Heart right ventricle (tissue), 16 donors: ENCODE data around the gene INTS1. TPM values are rescaled to one million over a fixed set of nuclear protein-coding genes. Genes with fewer than 3 reads are reported as not detected.

Source experiments
- ATAC-seq, 8 donors: fragments of 200-7000 bp; cut with Tn5 transposase; one replicate each; pipeline ENCODE4 v1.9.1; 2020; ENCODE audit warnings: mild to moderate bottlenecking in 8 of 8, moderate library complexity in 8 of 8, moderate number of reproducible peaks in 1 of 8
- DNase-seq, 2 donors: peaks; one replicate each; pipeline ENCODE4 v3.0.0-alpha.2; 2020
- H3K27ac ChIP-seq, 10 donors: fragments of 200-600 bp; sonication (generic) in 2 of 10; one replicate each; pipeline versions ENCODE4 v1.5.0 to v1.8.0; 2020 to 2022; ENCODE audit warnings: mild to moderate bottlenecking in 3 of 10
- H3K27me3 ChIP-seq, 7 donors: fragments of 200-600 bp; one replicate each; pipeline ENCODE4 v1.8.0; 2021 to 2022; ENCODE audit warnings: mild to moderate bottlenecking in 2 of 7
- H3K36me3 ChIP-seq, 9 donors: fragments of 200-600 bp; sonication (generic) in 1 of 9; one replicate each; pipeline versions ENCODE4 v1.5.0 to v1.8.0; 2020 to 2022; ENCODE audit warnings: mild to moderate bottlenecking in 2 of 9
- H3K4me1 ChIP-seq, 9 donors: fragments of 200-600 bp; sonication (generic) in 1 of 9; one replicate each; pipeline versions ENCODE4 v1.5.0 to v1.8.0; 2020 to 2022; ENCODE audit warnings: mild to moderate bottlenecking in 4 of 9
- H3K4me3 ChIP-seq, 10 donors: fragments of 200-600 bp; sonication (generic) in 2 of 10; one replicate each; pipeline versions ENCODE4 v1.5.0 to v1.8.0; 2020 to 2022; ENCODE audit warnings: mild to moderate bottlenecking in 7 of 10, moderate library complexity in 2 of 10
- H3K9me3 ChIP-seq, 11 donors: fragments of 200-600 bp in 10 of 11; sonication (generic) in 2 of 11; one replicate each; pipeline versions ENCODE4 v1.5.0 to v1.8.0; 2013 to 2022; ENCODE audit warnings: mild to moderate bottlenecking in 2 of 11, control low read depth in 1 of 11, moderate library complexity in 1 of 11
- WGBS, 2 donors: extraction: QIAGEN DNeasy Blood & Tissue Kit; methylation state at CpG; one replicate each; pipeline ENCODE4 v1.1.7; 2013; ENCODE audit warnings: inconsistent platforms in 1 of 2; 5-methylcytosine and 5-hydroxymethylcytosine counted together
- intact Hi-C, 10 donors: fragments of 100-400 bp; cut with DNase I; formaldehyde crosslinking; loops; one replicate each; pipeline versions ENCODE4 v1.11.1 to v1.14.2; 2022
- polyA plus RNA-seq, 2 donors: library from polyadenylated mRNA; stranded (reverse); fragments of 200-250 nt; gene quantifications; one replicate each; pipeline ENCODE4 v1.2.3, GENCODE V29; 2013
- total RNA-seq, 10 donors: library from RNA; stranded (reverse); fragmentation: NEBNext Ultra II Directional in 3 of 10; extraction: Animal tissue kit (Norgen Biotek cat#: 25700) in 3 of 10; gene quantifications; one replicate each; pipeline versions ENCODE4 v1.2.1 to v1.2.4, GENCODE V29; 2021 to 2023
- TF ChIP-seq, protein P1 (sequence below), 9 donors: fragments of 200-600 bp; sonication (generic) in 2 of 9; IDR thresholded peaks; one replicate each; pipeline versions ENCODE4 v1.5.0 to v1.8.0; 2021 to 2022; ENCODE audit warnings: antibody characterized with exemption in 9 of 9, mild to moderate bottlenecking in 5 of 9, moderate library complexity in 1 of 9
- donor health status: Arrhythmogenic right ventricular cardiomyopathy.
- donor health status: ischemic (EF 13 %, LVEDD 7.1; RV severe dilation, severe dysfunction).
- donor health status: healthy with polysubstance abuse.
- donor health status: DM: no; HTN: yes; CAD: no.
- donor health status: DM: no; HTN: no; CAD: no.
- donor health status: ischemic (EF 25% LVEDD 6.9; RV normal size, moderate dysfunction).
- donor health status: ischemic (EF 25% LVEDD 5.7; RV mildly dilated, moderate dysfunction).
- donor health status: healthy.
- donor health status: DM: yes; HTN: yes; CAD: no.
- donor health status: Ischemic cardiomyopathy.
- donor health status: ischemic (EF 35%, LVEDD 5.7; RV mildly dilated, moderate dysfunction).
- donor health status: nonischemic (EF 11% LVEDD 7.7; RV severe dilation, severe dysfunction).
- donor health status: DM: yes; HTN: yes; CAD: no.
- donor health status: PGD.
- donor health status: ischemic (EF 29% LVEDD 5.4; RV normal size, mild dysfunction).
- donor health status: nonischemic (EF 23%, LVEDD 6.1; RV moderate dilation, normal function).

Gene INTS1
- total and polyA plus RNA-seq, 12 donors: 41.5 to 59.4 (median 45.4) TPM

GRCh38 chr7:1457949-1458682 is 46.1 kb downstream of the INTS1 start:
- DNase-seq (no peak), ATAC-seq (no peak)
- H3K36me3 ChIP-seq: no peaks in the 10 kb centered on the region
- intact Hi-C loops: no loop called here
- H3K27me3 ChIP-seq: no peaks in the 10 kb centered on the region
- 53 to 60% methylated on average over 23 of the region's 23 CpGs for WGBS, 2 donors
- no peaks in the 10 kb centered on the region for H3K9me3 ChIP-seq
- peak overlapping the region; percentile 68 to 95 (median 82) for H3K4me3 ChIP-seq
- peaks cover 28 to 84% (median 73%) of the 10 kb centered on the region in 9 donors for H3K4me1 ChIP-seq
- TF ChIP-seq, protein P1, sequence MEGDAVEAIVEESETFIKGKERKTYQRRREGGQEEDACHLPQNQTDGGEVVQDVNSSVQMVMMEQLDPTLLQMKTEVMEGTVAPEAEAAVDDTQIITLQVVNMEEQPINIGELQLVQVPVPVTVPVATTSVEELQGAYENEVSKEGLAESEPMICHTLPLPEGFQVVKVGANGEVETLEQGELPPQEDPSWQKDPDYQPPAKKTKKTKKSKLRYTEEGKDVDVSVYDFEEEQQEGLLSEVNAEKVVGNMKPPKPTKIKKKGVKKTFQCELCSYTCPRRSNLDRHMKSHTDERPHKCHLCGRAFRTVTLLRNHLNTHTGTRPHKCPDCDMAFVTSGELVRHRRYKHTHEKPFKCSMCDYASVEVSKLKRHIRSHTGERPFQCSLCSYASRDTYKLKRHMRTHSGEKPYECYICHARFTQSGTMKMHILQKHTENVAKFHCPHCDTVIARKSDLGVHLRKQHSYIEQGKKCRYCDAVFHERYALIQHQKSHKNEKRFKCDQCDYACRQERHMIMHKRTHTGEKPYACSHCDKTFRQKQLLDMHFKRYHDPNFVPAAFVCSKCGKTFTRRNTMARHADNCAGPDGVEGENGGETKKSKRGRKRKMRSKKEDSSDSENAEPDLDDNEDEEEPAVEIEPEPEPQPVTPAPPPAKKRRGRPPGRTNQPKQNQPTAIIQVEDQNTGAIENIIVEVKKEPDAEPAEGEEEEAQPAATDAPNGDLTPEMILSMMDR (IDR thresholded peaks at IDR 0.05): no peak
- peak overlapping the region in 9 of 10 donors; percentile 70 to 92 (median 84) for H3K27ac ChIP-seq

DNA sequence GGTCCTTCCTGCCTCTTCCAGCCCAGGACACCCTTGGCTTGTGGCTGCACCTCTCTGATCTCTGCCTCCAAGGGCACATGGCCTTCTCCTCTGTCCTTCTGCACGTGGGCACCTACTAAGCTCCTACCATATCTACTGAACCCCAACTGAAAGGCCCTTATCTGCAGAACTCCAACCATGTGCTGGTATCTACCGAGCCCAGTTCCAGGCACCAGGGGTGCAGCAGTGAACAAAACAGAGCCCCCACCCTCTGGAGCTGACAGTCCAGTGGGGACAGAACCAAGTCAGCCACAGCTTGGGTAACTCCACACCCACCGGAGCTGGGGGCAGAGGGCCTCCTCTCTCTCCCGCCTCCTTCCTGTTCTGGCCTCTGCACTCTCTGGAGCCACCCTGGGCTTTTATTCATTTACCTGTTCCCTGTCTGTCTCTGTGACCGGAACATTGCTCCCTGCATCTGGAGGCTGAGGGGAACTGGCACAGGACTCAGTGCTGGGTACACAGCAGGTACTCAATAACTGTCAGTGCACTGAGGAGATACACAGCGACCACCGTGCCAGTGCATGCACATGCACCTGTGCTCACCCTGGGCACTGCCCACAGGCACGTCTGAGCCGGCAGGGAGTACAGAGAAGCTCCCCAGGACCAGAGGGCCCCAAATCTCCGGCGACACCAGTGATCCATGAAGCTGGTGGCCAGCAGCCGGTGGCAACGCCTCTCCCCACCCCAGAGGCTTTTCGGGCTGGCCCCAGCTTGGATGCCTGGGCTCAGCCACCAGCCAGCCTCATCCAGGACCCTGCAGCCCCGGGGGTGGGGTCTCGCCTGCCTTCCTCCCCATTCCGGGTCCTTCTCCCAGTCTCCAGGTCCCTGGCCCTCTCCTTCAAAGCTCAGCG is 46.9 kb downstream of the INTS1 start:
- no peak for ATAC-seq
- TF ChIP-seq, protein P1 (IDR thresholded peaks at IDR 0.05): no peak

DNA sequence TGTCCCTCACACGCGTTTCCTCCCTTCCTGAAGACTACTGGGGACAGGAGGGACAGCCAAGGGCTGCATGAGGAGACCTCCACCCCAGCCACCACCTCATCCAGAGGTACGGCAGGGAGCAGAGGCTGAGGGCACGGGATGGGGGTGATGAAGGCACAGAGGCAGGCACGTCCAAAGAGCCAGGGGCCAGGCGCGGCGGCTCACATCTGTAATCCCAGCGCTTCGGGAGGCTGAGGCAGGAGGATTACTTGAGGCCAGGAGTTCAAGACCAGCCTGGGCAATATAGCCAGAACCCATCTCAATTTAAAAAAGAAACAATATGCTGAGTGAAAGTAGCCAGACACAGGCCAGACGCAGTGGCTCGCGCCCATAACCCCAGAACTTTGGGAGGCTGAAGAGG is 48.2 kb downstream of the INTS1 start:
- intact Hi-C loops: no loop called here
- DNase-seq (no peak), ATAC-seq (no peak)
- H3K27me3 ChIP-seq: no peaks in the 10 kb centered on the region
- peaks cover 21 to 73% (median 57%) of the 10 kb centered on the region in 9 donors for H3K4me1 ChIP-seq
- 85 to 88% methylated on average over 13 of the region's 13 CpGs for WGBS, 2 donors
- H3K36me3 ChIP-seq: no peaks in the 10 kb centered on the region
- peak overlapping the region in 8 of 10 donors; percentile 36 to 87 (median 76) for H3K27ac ChIP-seq
- peak overlapping the region in 3 of 10 donors; percentile 42 to 47 (median 47) for H3K4me3 ChIP-seq
- TF ChIP-seq, protein P1 (IDR thresholded peaks at IDR 0.05): no peak
- H3K9me3 ChIP-seq: no peaks in the 10 kb centered on the region

More for the DNA sequence above, 46.9 kb downstream of the INTS1 start:
- Histone ChIP-seq H3K4me3 (peak overlapping the region in 8 of 10 donors; percentile 68 to 95 (median 85)), H3K4me1 (peaks cover 28 to 86% (median 69%) of the 10 kb centered on the region in 9 donors), H3K27me3 (no peaks in the 10 kb centered on the region), H3K9me3 (no peaks in the 10 kb centered on the region), H3K27ac (peak overlapping the region in 1 of 10 donors; percentile 92), H3K36me3 (no peaks in the 10 kb centered on the region)
- intact Hi-C loops: no loop called here
- DNase-seq: no peak
- WGBS, 2 donors: 84 to 89% methylated on average over 18 of the region's 18 CpGs

GRCh38 chr7:1455241-1455939 is 48.8 kb downstream of the INTS1 start:
- Histone ChIP-seq H3K4me1 (peaks cover 17 to 67% (median 51%) of the 10 kb centered on the region in 9 donors), H3K4me3 (peak overlapping the region in 9 of 10 donors; percentile 4 to 47 (median 26)), H3K27ac (peak overlapping the region; percentile 36 to 87 (median 72)), H3K36me3 (peaks cover 0 to 3% (median 0%) of the 10 kb centered on the region in 9 donors), H3K9me3 (no peaks in the 10 kb centered on the region), H3K27me3 (no peaks in the 10 kb centered on the region)
- peak in 1 of 8 donors; percentile 1 for ATAC-seq
- 73 to 79% methylated on average over 23 to 26 of the region's 26 CpGs for WGBS, 2 donors
- intact Hi-C loops: no loop called here
- TF ChIP-seq, protein P1 (IDR thresholded peaks at IDR 0.05): no peak
- DNase-seq: no peak
